Parathyroid adenoma (tissue), 2 donors: ENCODE results near the gene MVB12B.

Experiments used
- H2AFZ ChIP-seq: fragments of 300-600 bp; sonication (generic); one replicate; pipeline ENCODE4 v1.7.0; 2017; ENCODE audit warnings: antibody characterized with exemption, mild to moderate bottlenecking
- H3K27ac ChIP-seq: fragments of 300-600 bp; sonication (generic); one replicate; pipeline ENCODE4 v1.7.0; 2017
- H3K27me3 ChIP-seq: fragments of 300-600 bp; sonication (generic); one replicate; pipeline ENCODE4 v1.7.0; 2017; ENCODE audit warnings: low read length; ENCODE audit not compliant: control insufficient read depth, insufficient read depth
- H3K36me3 ChIP-seq: fragments of 300-600 bp; sonication (generic); one replicate; pipeline ENCODE4 v1.7.0; 2017; ENCODE audit warnings: low read length; ENCODE audit not compliant: control insufficient read depth, insufficient read depth
- H3K4me1 ChIP-seq: fragments of 300-600 bp; sonication (generic); one replicate; pipeline ENCODE4 v1.7.0; 2017; ENCODE audit warnings: control low read depth
- H3K4me2 ChIP-seq: fragments of 300-600 bp; sonication (generic); one replicate; pipeline ENCODE4 v1.7.0; 2017; ENCODE audit warnings: low read length
- H3K4me3 ChIP-seq: fragments of 300-600 bp; sonication (generic); one replicate; pipeline ENCODE4 v1.7.0; 2017; ENCODE audit warnings: low read depth, low read length
- H3K79me2 ChIP-seq: fragments of 300-600 bp; sonication (generic); one replicate; pipeline ENCODE4 v1.7.0; 2017; ENCODE audit warnings: control low read depth
- H3K9ac ChIP-seq: fragments of 300-600 bp; sonication (generic); one replicate; pipeline ENCODE4 v1.7.0; 2017; ENCODE audit warnings: mild to moderate bottlenecking
- H3K9me3 ChIP-seq: fragments of 300-600 bp; sonication (generic); one replicate; pipeline ENCODE4 v1.7.0; 2017; ENCODE audit warnings: low read length; ENCODE audit not compliant: control insufficient read depth
- TF ChIP-seq, protein P1 (sequence below): fragments of 300-600 bp; sonication (generic); IDR thresholded peaks from one replicate; pipeline ENCODE4 v1.7.0; 2017; ENCODE audit warnings: antibody characterized with exemption, mild to moderate bottlenecking
- donor health status: primary hyperparathyroidism.

The MVB12B gene

GRCh38 chr9:126518763-126519162, 192.1 kb downstream of the MVB12B start:
- TF ChIP-seq, protein P1, sequence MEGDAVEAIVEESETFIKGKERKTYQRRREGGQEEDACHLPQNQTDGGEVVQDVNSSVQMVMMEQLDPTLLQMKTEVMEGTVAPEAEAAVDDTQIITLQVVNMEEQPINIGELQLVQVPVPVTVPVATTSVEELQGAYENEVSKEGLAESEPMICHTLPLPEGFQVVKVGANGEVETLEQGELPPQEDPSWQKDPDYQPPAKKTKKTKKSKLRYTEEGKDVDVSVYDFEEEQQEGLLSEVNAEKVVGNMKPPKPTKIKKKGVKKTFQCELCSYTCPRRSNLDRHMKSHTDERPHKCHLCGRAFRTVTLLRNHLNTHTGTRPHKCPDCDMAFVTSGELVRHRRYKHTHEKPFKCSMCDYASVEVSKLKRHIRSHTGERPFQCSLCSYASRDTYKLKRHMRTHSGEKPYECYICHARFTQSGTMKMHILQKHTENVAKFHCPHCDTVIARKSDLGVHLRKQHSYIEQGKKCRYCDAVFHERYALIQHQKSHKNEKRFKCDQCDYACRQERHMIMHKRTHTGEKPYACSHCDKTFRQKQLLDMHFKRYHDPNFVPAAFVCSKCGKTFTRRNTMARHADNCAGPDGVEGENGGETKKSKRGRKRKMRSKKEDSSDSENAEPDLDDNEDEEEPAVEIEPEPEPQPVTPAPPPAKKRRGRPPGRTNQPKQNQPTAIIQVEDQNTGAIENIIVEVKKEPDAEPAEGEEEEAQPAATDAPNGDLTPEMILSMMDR, result no peak

DNA sequence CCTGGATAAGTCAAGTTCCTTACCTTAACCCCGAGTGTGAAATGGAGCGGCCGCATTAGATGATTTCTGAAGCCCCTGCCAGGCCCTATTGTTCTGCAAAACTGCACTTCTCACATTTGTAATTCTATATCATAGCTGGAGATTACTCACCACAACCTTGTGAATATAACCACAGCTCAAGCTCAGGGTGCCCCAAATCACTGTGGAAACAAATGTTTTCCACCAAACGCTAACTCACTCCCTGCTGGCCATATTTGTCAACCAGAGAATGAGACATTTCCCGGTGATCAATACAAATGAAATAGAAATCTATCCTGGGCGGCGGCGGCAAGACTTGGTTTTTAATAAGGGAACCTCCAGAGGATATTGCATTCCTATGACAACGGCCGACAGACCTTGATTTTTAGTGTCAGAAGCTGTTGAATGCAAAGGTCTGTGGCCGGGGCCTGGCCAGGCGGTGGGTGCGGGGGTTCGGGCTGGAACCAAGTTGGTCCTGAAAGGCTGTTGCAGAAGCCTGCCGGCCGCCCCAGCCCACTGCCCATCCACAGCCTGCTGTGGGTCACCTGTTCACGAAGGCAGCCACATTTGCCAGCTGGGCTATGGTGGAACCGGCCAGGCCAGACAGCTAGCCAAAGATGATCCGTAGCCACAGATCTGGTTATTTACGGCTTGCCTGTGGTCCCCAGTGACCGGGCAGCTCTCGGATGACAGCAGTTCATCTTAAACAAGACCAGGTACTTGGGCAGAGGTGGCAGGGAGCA, 193.2 kb downstream of the MVB12B start:
- H3K27ac ChIP-seq, result no peak overlapping the region
- no peaks in the 10 kb centered on the region for H3K4me1 ChIP-seq

More at GRCh38 chr9:126518763-126519162, 192.1 kb downstream of the MVB12B start:
- Histone ChIP-seq H3K27me3 (no peaks in the 10 kb centered on the region), H3K4me2 (no peak overlapping the region), H3K4me3 (no peak overlapping the region), H3K36me3 (no peaks in the 10 kb centered on the region), H3K9ac (no peak overlapping the region), H3K9me3 (no peaks in the 10 kb centered on the region), H3K4me1 (no peaks in the 10 kb centered on the region), H3K27ac (no peak overlapping the region), H3K79me2 (no peaks in the 10 kb centered on the region), H2AFZ (no peak overlapping the region)

DNA sequence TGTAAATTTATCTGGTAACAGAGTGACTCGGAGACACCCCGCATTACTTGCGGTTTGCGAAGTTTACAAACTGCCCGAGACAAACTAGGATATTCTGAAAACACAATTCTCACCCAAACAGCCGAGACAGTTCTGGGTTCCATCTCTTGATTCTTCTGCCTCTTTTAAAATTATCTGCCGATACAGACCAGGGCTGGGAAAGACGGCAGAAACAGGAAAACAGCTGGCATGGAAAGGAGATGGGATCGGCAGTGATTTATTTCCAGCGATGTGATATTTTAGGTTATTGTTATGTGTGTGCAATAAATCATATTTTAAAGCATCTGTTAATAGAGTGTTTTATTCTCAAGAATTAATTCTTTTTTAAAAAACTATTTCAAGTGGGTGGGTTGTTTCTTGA, 193.8 kb downstream of the MVB12B start:
- Histone ChIP-seq H3K9ac (no peak overlapping the region), H3K9me3 (no peaks in the 10 kb centered on the region)
- TF ChIP-seq, protein P1, result no peak

More for the DNA sequence above, 193.2 kb downstream of the MVB12B start:
- Histone ChIP-seq H2AFZ (no peak overlapping the region), H3K9me3 (no peaks in the 10 kb centered on the region), H3K36me3 (no peaks in the 10 kb centered on the region), H3K4me2 (no peak overlapping the region), H3K79me2 (no peaks in the 10 kb centered on the region), H3K27me3 (no peaks in the 10 kb centered on the region), H3K9ac (no peak overlapping the region), H3K4me3 (no peak overlapping the region)
- TF ChIP-seq, protein P1, result no peak

DNA sequence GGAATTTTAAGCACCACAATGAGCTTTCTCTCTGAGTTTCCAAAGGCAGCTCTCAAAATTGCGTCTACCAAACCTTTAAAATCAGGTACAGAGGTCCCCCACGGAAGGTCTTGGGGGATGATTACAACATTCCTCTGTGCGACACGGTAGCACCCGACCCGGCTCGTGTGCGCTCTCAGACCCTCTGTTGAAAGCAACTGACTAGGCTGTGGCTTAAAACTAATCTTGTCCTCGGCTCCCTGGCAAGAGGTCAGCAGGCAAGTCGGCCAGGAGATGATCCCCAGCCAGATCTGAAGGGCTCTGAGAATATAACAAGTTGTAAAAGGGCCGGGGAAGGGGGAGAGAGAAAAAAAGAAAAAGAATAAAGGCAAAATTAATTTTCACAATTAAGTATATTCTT, 194.5 kb downstream of the MVB12B start:
- Histone ChIP-seq H3K4me1 (no peaks in the 10 kb centered on the region), H3K9ac (no peak overlapping the region), H3K36me3 (no peaks in the 10 kb centered on the region), H3K4me3 (no peak overlapping the region), H3K79me2 (no peaks in the 10 kb centered on the region), H3K4me2 (no peak overlapping the region), H3K27ac (no peak overlapping the region), H3K27me3 (no peaks in the 10 kb centered on the region), H2AFZ (no peak overlapping the region), H3K9me3 (no peaks in the 10 kb centered on the region)
- TF ChIP-seq, protein P1, result no peak

More for the DNA sequence above, 193.8 kb downstream of the MVB12B start:
- Histone ChIP-seq H3K36me3 (no peaks in the 10 kb centered on the region), H3K27me3 (no peaks in the 10 kb centered on the region), H2AFZ (no peak overlapping the region), H3K4me2 (no peak overlapping the region), H3K79me2 (no peaks in the 10 kb centered on the region), H3K4me1 (no peaks in the 10 kb centered on the region), H3K4me3 (no peak overlapping the region), H3K27ac (no peak overlapping the region)

GRCh38 chr9:126521551-126521950, 194.9 kb downstream of the MVB12B start:
- H3K27ac ChIP-seq, result no peak overlapping the region
- H2AFZ ChIP-seq, result no peak overlapping the region
- TF ChIP-seq, protein P1, result no peak
- no peaks in the 10 kb centered on the region for H3K36me3 ChIP-seq
- no peaks in the 10 kb centered on the region for H3K79me2 ChIP-seq
- no peak overlapping the region for H3K4me3 ChIP-seq
- H3K4me1 ChIP-seq, result no peaks in the 10 kb centered on the region
- no peaks in the 10 kb centered on the region for H3K9me3 ChIP-seq
- H3K9ac ChIP-seq, result no peak overlapping the region
- no peak overlapping the region for H3K4me2 ChIP-seq
- H3K27me3 ChIP-seq, result no peaks in the 10 kb centered on the region
